PC-9 (cell line): ENCODE measurements around the gene FGL2.

ENCODE experiments used
- EZH2 ChIP-seq: fragments of 200-600 bp; sonication (generic); IDR thresholded peaks from 2 replicates; pipeline ENCODE4 v1.8.0; 2017; ENCODE audit warnings: antibody characterized with exemption, low read depth
- TF ChIP-seq, protein P1 (sequence below): fragments of 200-600 bp; sonication (generic); conservative IDR thresholded peaks from 2 replicates; pipeline ENCODE4 v1.6.1; 2017; ENCODE audit warnings: mixed run types, antibody characterized with exemption, mild to moderate bottlenecking, moderate library complexity

DNA sequence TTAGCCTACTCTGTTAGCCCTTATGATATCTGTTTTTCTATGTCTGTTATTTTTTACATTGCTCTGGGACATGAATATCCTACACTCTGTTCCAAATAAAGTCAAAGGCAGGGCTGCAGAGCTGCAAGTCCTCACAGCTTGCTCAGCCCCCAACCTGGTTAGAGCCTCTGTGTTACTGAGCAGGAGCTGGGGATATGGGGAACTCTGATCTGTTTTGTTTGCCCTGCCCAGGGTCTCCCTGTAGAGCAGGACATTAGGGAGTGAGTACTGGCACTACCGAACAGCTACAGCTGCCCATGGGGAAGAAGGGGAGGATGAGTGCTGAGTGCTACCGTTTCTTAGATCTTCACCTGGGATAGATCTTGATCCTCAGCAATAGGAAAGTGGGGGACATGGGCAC lies 32.8 kb upstream of the FGL2 start:
- TF ChIP-seq, protein P1, sequence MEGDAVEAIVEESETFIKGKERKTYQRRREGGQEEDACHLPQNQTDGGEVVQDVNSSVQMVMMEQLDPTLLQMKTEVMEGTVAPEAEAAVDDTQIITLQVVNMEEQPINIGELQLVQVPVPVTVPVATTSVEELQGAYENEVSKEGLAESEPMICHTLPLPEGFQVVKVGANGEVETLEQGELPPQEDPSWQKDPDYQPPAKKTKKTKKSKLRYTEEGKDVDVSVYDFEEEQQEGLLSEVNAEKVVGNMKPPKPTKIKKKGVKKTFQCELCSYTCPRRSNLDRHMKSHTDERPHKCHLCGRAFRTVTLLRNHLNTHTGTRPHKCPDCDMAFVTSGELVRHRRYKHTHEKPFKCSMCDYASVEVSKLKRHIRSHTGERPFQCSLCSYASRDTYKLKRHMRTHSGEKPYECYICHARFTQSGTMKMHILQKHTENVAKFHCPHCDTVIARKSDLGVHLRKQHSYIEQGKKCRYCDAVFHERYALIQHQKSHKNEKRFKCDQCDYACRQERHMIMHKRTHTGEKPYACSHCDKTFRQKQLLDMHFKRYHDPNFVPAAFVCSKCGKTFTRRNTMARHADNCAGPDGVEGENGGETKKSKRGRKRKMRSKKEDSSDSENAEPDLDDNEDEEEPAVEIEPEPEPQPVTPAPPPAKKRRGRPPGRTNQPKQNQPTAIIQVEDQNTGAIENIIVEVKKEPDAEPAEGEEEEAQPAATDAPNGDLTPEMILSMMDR, result no peak
- TF ChIP-seq EZH2, result no peak
